WTC11 (cell line): ENCODE measurements around the gene FAHD2A. TPM values are rescaled to one million over a fixed set of nuclear protein-coding genes. Genes with fewer than 3 reads are reported as not detected.

ENCODE experiments used
- ATAC-seq: fragments of 200-7000 bp; cut with Tn5 transposase; 2 replicates; pipeline ENCODE4 v1.10.0; 2021; ENCODE audit warnings: mild to moderate bottlenecking, moderate library complexity
- CTCF ChIA-PET: fragments of 300-600 bp; sonication (Branson Sonifier 250); formaldehyde crosslinking; loops from one replicate; lab custom pipeline; 2021; ENCODE audit warnings: antibody characterized with exemption; lab: Charles Lee
- POLR2A ChIA-PET: fragments of 350-600 bp; sonication (Branson Sonifier 250); formaldehyde crosslinking; loops from one replicate; lab custom pipeline; 2021; ENCODE audit warnings: antibody characterized with exemption; lab: Charles Lee
- DNase-seq: peaks from one replicate; pipeline ENCODE4 v3.0.0; 2021; ENCODE audit warnings: low spot score
- H3K27ac Mint-ChIP-seq: 2 replicates; pipeline ENCODE4 v1.8.0; 2021; ENCODE audit warnings: mixed read lengths
- H3K27me3 Mint-ChIP-seq: 2 replicates; pipeline ENCODE4 v1.8.0; 2021; ENCODE audit warnings: low read depth, mild to moderate bottlenecking, moderate library complexity, mixed read lengths
- H3K36me3 Mint-ChIP-seq: 2 replicates; pipeline ENCODE4 v1.8.0; 2021; ENCODE audit warnings: mixed read lengths
- H3K4me1 Mint-ChIP-seq: 2 replicates; pipeline ENCODE4 v1.8.0; 2022; ENCODE audit warnings: mixed read lengths
- H3K4me3 Mint-ChIP-seq: 2 replicates; pipeline ENCODE4 v1.8.0; 2021; ENCODE audit warnings: mild to moderate bottlenecking, moderate library complexity, mixed read lengths
- H3K9me3 Mint-ChIP-seq: 2 replicates; pipeline ENCODE4 v1.8.0; 2021; ENCODE audit warnings: mixed read lengths
- CREM ChIP-seq: sonication (generic); formaldehyde crosslinking; IDR thresholded peaks from 2 replicates; pipeline ENCODE4 v1.8.1; 2022; ENCODE audit warnings: mild to moderate bottlenecking, missing genetic modification reagents, moderate library complexity
- ERG ChIP-seq: fragments of 250-450 bp; sonication (Bioruptor Pico); IDR thresholded peaks from 2 replicates; pipeline ENCODE4 v1.8.0; 2021; ENCODE audit warnings: mild to moderate bottlenecking
- GABPB1 ChIP-seq: sonication (generic); formaldehyde crosslinking; IDR thresholded peaks from 2 replicates; pipeline ENCODE4 v1.8.1; 2023; ENCODE audit warnings: mild to moderate bottlenecking, missing genetic modification reagents
- GRHL2 ChIP-seq: fragments of 250-450 bp; sonication (Bioruptor Pico); IDR thresholded peaks from 2 replicates; pipeline ENCODE4 v1.8.0; 2022; ENCODE audit warnings: mild to moderate bottlenecking, moderate library complexity; ENCODE audit not compliant: insufficient replicate concordance, severe bottlenecking
- HMGXB4 ChIP-seq: sonication (generic); formaldehyde crosslinking; IDR thresholded peaks from 2 replicates; pipeline ENCODE4 v1.8.1; 2023; ENCODE audit warnings: mild to moderate bottlenecking, moderate library complexity, missing genetic modification reagents
- IRF1 ChIP-seq: sonication (generic); formaldehyde crosslinking; IDR thresholded peaks from 2 replicates; pipeline ENCODE4 v1.8.0; 2023; ENCODE audit warnings: missing genetic modification reagents
- KAT7 ChIP-seq: sonication (generic); formaldehyde crosslinking; IDR thresholded peaks from 2 replicates; pipeline ENCODE4 v1.8.1; 2023; ENCODE audit warnings: missing genetic modification reagents, mild to moderate bottlenecking, borderline replicate concordance
- MLX ChIP-seq: sonication (generic); formaldehyde crosslinking; IDR thresholded peaks from 2 replicates; pipeline ENCODE4 v1.8.1; 2023; ENCODE audit warnings: mild to moderate bottlenecking, missing genetic modification reagents, moderate library complexity
- NR1H2 ChIP-seq: sonication (generic); formaldehyde crosslinking; IDR thresholded peaks from 2 replicates; pipeline ENCODE4 v1.9.0; 2021; ENCODE audit warnings: mild to moderate bottlenecking, moderate library complexity, missing genetic modification reagents
- PREB ChIP-seq: sonication (generic); formaldehyde crosslinking; IDR thresholded peaks from 2 replicates; pipeline ENCODE4 v1.8.1; 2022; ENCODE audit warnings: mild to moderate bottlenecking, missing genetic modification reagents, moderate library complexity, borderline replicate concordance
- SMAD4 ChIP-seq: sonication (generic); formaldehyde crosslinking; IDR thresholded peaks from 2 replicates; pipeline ENCODE4 v1.8.0; 2022; ENCODE audit warnings: mild to moderate bottlenecking, missing genetic modification reagents
- SOX15 ChIP-seq: fragments of 250-450 bp; sonication (Bioruptor Pico); IDR thresholded peaks from 2 replicates; pipeline ENCODE4 v1.9.0; 2021; ENCODE audit warnings: mild to moderate bottlenecking
- SP1 ChIP-seq: sonication (generic); formaldehyde crosslinking; conservative IDR thresholded peaks from 2 replicates; pipeline ENCODE4 v1.8.1; 2022; ENCODE audit warnings: missing genetic modification reagents
- TCF7 ChIP-seq: sonication (generic); formaldehyde crosslinking; IDR thresholded peaks from 2 replicates; pipeline ENCODE4 v1.8.0; 2022; ENCODE audit warnings: mild to moderate bottlenecking, low read depth, missing genetic modification reagents, moderate library complexity
- TEAD1 ChIP-seq: sonication (generic); formaldehyde crosslinking; IDR thresholded peaks from 2 replicates; pipeline ENCODE4 v1.8.0; 2022; ENCODE audit warnings: mild to moderate bottlenecking, missing genetic modification reagents
- ZBTB43 ChIP-seq: sonication (generic); formaldehyde crosslinking; IDR thresholded peaks from 2 replicates; pipeline ENCODE4 v1.8.1; 2023; ENCODE audit warnings: mild to moderate bottlenecking, missing genetic modification reagents
- ZNF138 ChIP-seq: sonication (generic); formaldehyde crosslinking; conservative IDR thresholded peaks from 2 replicates; pipeline ENCODE4 v1.8.1; 2022; ENCODE audit warnings: mild to moderate bottlenecking, moderate library complexity, missing genetic modification reagents
- ZNF263 ChIP-seq: sonication (generic); formaldehyde crosslinking; IDR thresholded peaks from 2 replicates; pipeline ENCODE4 v1.8.1; 2022; ENCODE audit warnings: low read depth, mild to moderate bottlenecking, moderate library complexity, missing genetic modification reagents
- ZNF317 ChIP-seq: sonication (generic); formaldehyde crosslinking; IDR thresholded peaks from 2 replicates; pipeline ENCODE4 v1.8.1; 2023; ENCODE audit warnings: low read depth, mild to moderate bottlenecking, moderate library complexity, missing genetic modification reagents, borderline replicate concordance
- total RNA-seq: library from RNA; stranded (reverse); gene quantifications from 3 replicates; pipeline ENCODE4 v1.2.3, GENCODE V29; 2021

The FAHD2A gene
- total RNA-seq, 1 experiment from 2014 or later: 47.9 TPM

- TF ChIP-seq KAT7 (CRISPR knock-in tag) (no peak), ERG (CRISPR knock-in tag) (no peak), PREB (CRISPR knock-in tag) (no peak), ZNF138 (no peak), HMGXB4 (no peak), ZBTB43 (CRISPR knock-in tag) (no peak), CREM (CRISPR knock-in tag) (no peak), IRF1 (CRISPR knock-in tag) (no peak), TCF7 (CRISPR knock-in tag) (no peak), TEAD1 (CRISPR knock-in tag) (no peak), ZNF263 (no peak), ZNF317 (CRISPR knock-in tag) (no peak), SMAD4 (no peak), MLX (CRISPR knock-in tag) (no peak), SOX15 (CRISPR knock-in tag) (no peak), GABPB1 (CRISPR knock-in tag) (no peak), SP1 (CRISPR knock-in tag) (no peak), GRHL2 (CRISPR knock-in tag) (no peak), NR1H2 (CRISPR knock-in tag) (no peak)
- no peaks in the 10 kb centered on the region for H3K9me3 Mint-ChIP-seq
- H3K27ac Mint-ChIP-seq: no peak overlapping the region
- H3K4me3 Mint-ChIP-seq: no peak overlapping the region
- DNase-seq: no peak
- ChIA-PET POLR2A (no interaction called here), CTCF (interaction anchor here (0.6 to 5.0 kb wide), 2 partner anchors 7 to 487 kb away, joined by 3 to 88 read pairs; no protein-coding TSS in a partner anchor)
- H3K27me3 Mint-ChIP-seq: no peaks in the 10 kb centered on the region; the same call in 1 of the 2 replicates
- peaks cover 7% of the 10 kb centered on the region for H3K4me1 Mint-ChIP-seq
- H3K36me3 Mint-ChIP-seq: no peaks in the 10 kb centered on the region
- ATAC-seq: no peak
Observed at GRCh38 chr2:95381212-95382191, 21.0 kb upstream of the FAHD2A start.
